Loucy (cell line): ENCODE measurements around the gene DRD3.

Source experiments
- H2AFZ ChIP-seq: fragments of 200-600 bp; sonication (generic); 2 replicates; pipeline ENCODE4 v1.6.0; 2016; ENCODE audit warnings: antibody characterized with exemption, mild to moderate bottlenecking, low read length, moderate library complexity
- H3F3A ChIP-seq: fragments of 200-600 bp; 2 replicates; pipeline ENCODE4 v1.6.0; 2016; ENCODE audit warnings: antibody characterized with exemption, low read depth, mild to moderate bottlenecking
- H3K27me3 ChIP-seq: fragments of 200-600 bp; sonication (generic); 2 replicates; pipeline ENCODE4 v1.6.1; 2014; ENCODE audit warnings: low read length, mild to moderate bottlenecking; ENCODE audit not compliant: insufficient read depth, poor library complexity, severe bottlenecking
- H3K36me3 ChIP-seq: fragments of 200-600 bp; sonication (generic); 2 replicates; pipeline ENCODE4 v1.6.1; 2016; ENCODE audit warnings: low read length; ENCODE audit not compliant: insufficient read depth
- H3K4me1 ChIP-seq: fragments of 200-600 bp; sonication (generic); 2 replicates; pipeline ENCODE4 v1.5.1; 2014; ENCODE audit warnings: low read length, mild to moderate bottlenecking; ENCODE audit not compliant: insufficient read depth, poor library complexity, severe bottlenecking
- H3K4me2 ChIP-seq: fragments of 200-600 bp; sonication (generic); 2 replicates; pipeline ENCODE4 v1.6.0; 2014; ENCODE audit warnings: antibody characterized with exemption, low read length, low read depth, mild to moderate bottlenecking; ENCODE audit not compliant: poor library complexity, severe bottlenecking
- H3K4me3 ChIP-seq: fragments of 200-600 bp; sonication (generic); 2 replicates; pipeline ENCODE4 v1.5.1; 2014; ENCODE audit warnings: low read length, mild to moderate bottlenecking, mixed read lengths; ENCODE audit not compliant: poor library complexity, severe bottlenecking
- H3K79me2 ChIP-seq: fragments of 200-600 bp; sonication (generic); 2 replicates; pipeline ENCODE4 v1.6.1; 2014; ENCODE audit warnings: low read length; ENCODE audit not compliant: insufficient read depth
- H3K9ac ChIP-seq: fragments of 200-600 bp; sonication (generic); 2 replicates; pipeline ENCODE4 v1.6.0; 2014; ENCODE audit warnings: mild to moderate bottlenecking, low read depth, low read length, moderate library complexity; ENCODE audit not compliant: poor library complexity, severe bottlenecking
- H3K9me2 ChIP-seq: fragments of 200-600 bp; sonication (generic); replicated peaks from 2 replicates; pipeline ENCODE4 v1.6.1; 2016; ENCODE audit warnings: low read depth, low read length, mixed read lengths
- H3K9me3 ChIP-seq: fragments of 200-600 bp; sonication (generic); 2 replicates; pipeline ENCODE4 v1.6.1; 2014; ENCODE audit warnings: mild to moderate bottlenecking, antibody characterized with exemption, low read length, low read depth; ENCODE audit not compliant: insufficient read depth
- H4K20me1 ChIP-seq: fragments of 200-600 bp; sonication (generic); 2 replicates; pipeline ENCODE4 v1.6.0; 2014; ENCODE audit warnings: antibody characterized with exemption, low read length, mild to moderate bottlenecking; ENCODE audit not compliant: insufficient read depth, poor library complexity, severe bottlenecking
- CTCF ChIP-seq: fragments of 200-600 bp; sonication (generic); conservative IDR thresholded peaks from 2 replicates; pipeline ENCODE4 v1.5.1; 2014; ENCODE audit warnings: mild to moderate bottlenecking, antibody characterized with exemption, low read length
- EZH2phosphoT487 ChIP-seq: fragments of 200-600 bp; IDR thresholded peaks from 2 replicates; pipeline ENCODE4 v1.6.1; 2018; ENCODE audit warnings: antibody characterized with exemption, mild to moderate bottlenecking, moderate library complexity, borderline replicate concordance

DRD3 gene

GRCh38 chr3:114127517-114127916, 51.3 kb downstream of the DRD3 start:
- Histone ChIP-seq H3K4me1 (no peaks in the 10 kb centered on the region), H4K20me1 (no peaks in the 10 kb centered on the region), H3K27me3 (no peaks in the 10 kb centered on the region), H3K4me2 (no peak overlapping the region), H3F3A (no peaks in the 10 kb centered on the region), H3K79me2 (no peaks in the 10 kb centered on the region), H3K9ac (no peak overlapping the region), H2AFZ (no peak overlapping the region), H3K36me3 (no peaks in the 10 kb centered on the region), H3K4me3 (no peak overlapping the region), H3K9me3 (no peaks in the 10 kb centered on the region), H3K9me2 (no peaks in the 10 kb centered on the region)
- TF ChIP-seq CTCF = no peak
- TF ChIP-seq EZH2phosphoT487 = no peak

GRCh38 chr3:114126461-114126860, 52.4 kb downstream of the DRD3 start:
- no peaks in the 10 kb centered on the region for H3K79me2 ChIP-seq
- no peak overlapping the region for H3K4me2 ChIP-seq
- H2AFZ ChIP-seq = no peak overlapping the region
- no peaks in the 10 kb centered on the region for H3K4me1 ChIP-seq
- H3K9me3 ChIP-seq = no peaks in the 10 kb centered on the region
- no peaks in the 10 kb centered on the region for H3K27me3 ChIP-seq
- no peak overlapping the region for H3K4me3 ChIP-seq
- no peaks in the 10 kb centered on the region for H4K20me1 ChIP-seq
- TF ChIP-seq EZH2phosphoT487 = no peak
- no peaks in the 10 kb centered on the region for H3K36me3 ChIP-seq
- no peaks in the 10 kb centered on the region for H3K9me2 ChIP-seq
- H3F3A ChIP-seq = no peaks in the 10 kb centered on the region
- H3K9ac ChIP-seq = no peak overlapping the region

- Histone ChIP-seq H3K4me1 (no peaks in the 10 kb centered on the region), H4K20me1 (no peaks in the 10 kb centered on the region), H3K4me2 (no peak overlapping the region), H3K79me2 (no peaks in the 10 kb centered on the region), H3K9me3 (no peaks in the 10 kb centered on the region), H3K36me3 (no peaks in the 10 kb centered on the region), H3K4me3 (no peak overlapping the region), H3K27me3 (no peaks in the 10 kb centered on the region), H3K9ac (no peak overlapping the region), H3F3A (no peaks in the 10 kb centered on the region), H3K9me2 (no peaks in the 10 kb centered on the region), H2AFZ (no peak overlapping the region)
- TF ChIP-seq CTCF (no peak), EZH2phosphoT487 (no peak)
These were observed 56.7 kb downstream of the DRD3 start for GRCh38 chr3:114122027-114122709.

GRCh38 chr3:114120211-114120610, 58.6 kb downstream of the DRD3 start:
- H3K9ac ChIP-seq = no peak overlapping the region
- no peaks in the 10 kb centered on the region for H3K36me3 ChIP-seq
- no peaks in the 10 kb centered on the region for H3K9me3 ChIP-seq
- no peaks in the 10 kb centered on the region for H3K4me1 ChIP-seq
- H3K4me3 ChIP-seq = no peak overlapping the region
- H2AFZ ChIP-seq = no peak overlapping the region
- no peaks in the 10 kb centered on the region for H4K20me1 ChIP-seq
- no peaks in the 10 kb centered on the region for H3K79me2 ChIP-seq
- H3K27me3 ChIP-seq = no peaks in the 10 kb centered on the region
- H3K4me2 ChIP-seq = no peak overlapping the region
- H3F3A ChIP-seq = no peaks in the 10 kb centered on the region
- TF ChIP-seq EZH2phosphoT487 = no peak
- no peak for TF ChIP-seq CTCF
- no peaks in the 10 kb centered on the region for H3K9me2 ChIP-seq
